Right ventricle myocardium inferior (tissue), 1 donor: ENCODE measurements around the gene NAV2. TPM values are rescaled to one million over a fixed set of nuclear protein-coding genes. Genes with fewer than 3 reads are reported as not detected.

ENCODE experiments used
- ATAC-seq: fragments of 200-7000 bp; cut with Tn5 transposase; one replicate; pipeline ENCODE4 v1.9.1; 2020; ENCODE audit warnings: mild to moderate bottlenecking, moderate library complexity
- DNase-seq: peaks from one replicate; pipeline ENCODE4 v3.0.0; 2021; ENCODE audit errors: missing footprints
- intact Hi-C: fragments of 100-400 bp; cut with DNase I; formaldehyde crosslinking; loops from one replicate; pipeline ENCODE4 v1.11.0; 2022
- total RNA-seq: library from RNA; stranded (reverse); fragmentation: NEBNext Ultra II Directional; extraction: Animal tissue kit (Norgen Biotek cat#: 25700); gene quantifications from one replicate; pipeline ENCODE4 v1.2.1, GENCODE V29; 2021
- donor health status: DM: no; HTN: yes; CAD: no; lungs with severe emphysema.

The NAV2 gene
- total RNA-seq, 1 donor from 2014 or later, result 14.0 TPM

DNA sequence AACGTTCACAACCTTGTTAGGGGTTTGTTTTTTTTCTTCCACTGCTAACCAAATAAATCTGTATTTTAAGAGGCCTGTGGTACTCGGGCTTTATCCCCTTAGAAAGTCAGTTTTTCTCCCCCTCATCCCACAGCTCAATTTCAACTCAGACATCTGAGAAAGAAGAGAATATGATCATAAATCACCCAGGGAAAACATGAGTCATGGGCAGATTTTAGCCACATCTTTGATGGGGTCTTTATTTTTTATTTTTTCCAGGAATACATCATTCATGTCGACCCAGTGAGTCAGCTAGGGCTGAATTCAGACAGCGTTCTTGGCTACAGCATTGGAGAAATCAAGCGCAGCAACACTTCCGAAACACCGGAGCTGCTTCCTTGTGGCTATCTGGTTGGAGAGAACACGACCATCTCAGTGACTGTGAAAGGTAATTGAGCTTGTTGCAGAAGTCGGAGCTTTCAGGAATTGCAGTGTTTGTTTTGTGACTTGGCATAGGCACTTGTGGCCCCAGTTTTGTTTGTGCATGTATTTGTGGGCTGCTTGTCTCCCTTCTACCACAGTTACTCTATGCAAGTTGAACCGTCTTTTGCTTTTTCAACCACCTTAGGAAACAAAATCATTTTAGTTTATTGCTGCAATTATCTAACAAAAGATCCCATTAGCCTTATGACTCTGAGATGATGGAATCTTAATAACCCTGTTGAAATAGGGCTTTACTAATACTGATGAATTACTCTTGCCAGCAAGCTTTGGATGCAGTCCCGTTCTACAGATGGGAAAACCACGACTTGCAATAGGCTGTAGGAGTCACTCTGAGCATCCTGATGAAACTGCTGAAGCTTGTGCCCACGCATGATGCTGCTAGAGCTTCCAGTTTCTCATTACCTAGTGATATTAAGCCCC, 384.9 kb downstream of the NAV2 start:
- intact Hi-C loops, result no loop called here
- ATAC-seq, result no peak
- DNase-seq, result no peak

DNA sequence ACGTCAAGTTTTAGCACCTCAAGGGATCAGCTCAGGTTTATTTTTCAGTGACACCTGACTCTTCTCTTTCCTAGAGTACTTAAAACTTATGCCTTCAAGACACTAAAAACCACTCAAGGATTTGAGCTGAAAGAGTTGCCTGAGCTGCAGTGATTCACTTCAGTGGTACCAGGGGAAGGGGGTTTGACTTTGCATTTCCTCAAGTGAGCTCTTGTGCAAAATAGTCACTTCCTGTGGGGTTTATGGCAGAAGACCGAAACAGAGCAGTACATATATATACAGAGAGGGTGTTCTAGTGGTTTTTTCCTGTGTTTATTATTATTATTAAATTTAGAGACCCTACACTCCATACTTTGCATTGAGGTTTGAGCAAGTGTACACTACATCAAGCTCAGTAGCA, 386.9 kb downstream of the NAV2 start:
- intact Hi-C loops, result no loop called here
- ATAC-seq (no peak), DNase-seq (no peak)

DNA sequence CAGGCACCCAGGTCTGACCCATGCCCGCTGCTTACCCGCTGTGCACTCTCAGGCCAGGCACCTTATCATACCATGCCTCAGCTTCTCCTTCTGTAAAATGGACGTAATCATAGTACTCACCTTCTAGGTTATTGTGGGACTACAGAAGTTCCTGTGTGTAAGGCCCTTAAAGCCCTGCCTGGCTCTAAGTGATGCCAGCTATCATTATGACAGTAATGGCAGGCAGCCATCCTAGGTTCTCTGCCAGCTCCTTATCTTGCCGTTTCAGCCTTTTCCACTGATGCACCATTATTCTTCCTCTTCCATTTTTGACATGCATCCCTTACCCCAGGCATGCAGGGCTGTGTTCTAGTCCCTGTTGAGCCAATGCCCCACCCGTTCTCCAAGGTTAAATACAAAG, 389.8 kb downstream of the NAV2 start:
- DNase-seq (no peak), ATAC-seq (peak; percentile 45)
- intact Hi-C loops, result no loop called here

DNA sequence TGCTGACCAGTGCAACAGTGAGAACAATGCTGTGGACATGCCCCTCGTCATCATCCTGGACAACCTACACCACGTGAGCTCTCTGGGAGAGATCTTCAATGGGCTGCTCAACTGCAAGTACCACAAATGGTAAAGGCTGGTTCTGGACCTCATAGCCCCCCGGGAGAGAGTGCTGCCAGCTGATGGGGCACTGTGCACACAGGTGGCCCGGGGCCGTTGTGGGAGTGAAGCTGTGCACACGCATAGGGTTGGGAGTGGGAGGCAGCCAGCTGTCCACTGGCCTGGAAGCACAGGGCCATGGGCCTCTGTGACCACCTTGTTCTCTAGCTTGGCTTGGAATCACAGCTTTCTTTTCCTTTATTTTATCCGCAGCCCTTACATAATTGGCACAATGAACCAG, 390.6 kb downstream of the NAV2 start:
- ATAC-seq (no peak), DNase-seq (no peak)
- intact Hi-C loops, result no loop called here

DNA sequence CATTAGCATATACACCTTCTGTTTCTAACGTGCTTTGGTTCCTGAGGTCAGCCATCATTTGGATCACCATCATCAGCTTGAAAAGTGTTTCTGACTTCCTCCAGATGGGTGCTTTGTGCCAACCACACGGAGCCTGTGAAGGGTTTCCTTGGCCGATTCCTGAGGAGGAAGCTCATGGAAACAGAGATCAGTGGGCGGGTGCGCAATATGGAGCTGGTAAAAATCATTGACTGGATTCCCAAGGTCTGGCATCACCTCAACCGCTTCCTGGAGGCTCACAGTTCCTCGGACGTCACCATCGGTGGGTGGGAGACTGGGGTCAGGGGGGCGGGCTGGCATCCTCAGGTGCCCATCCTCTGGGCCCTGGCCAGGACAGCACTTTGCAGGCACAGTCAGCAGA, 392.8 kb downstream of the NAV2 start:
- DNase-seq, result no peak
- intact Hi-C loops, result no loop called here
- no peak for ATAC-seq

DNA sequence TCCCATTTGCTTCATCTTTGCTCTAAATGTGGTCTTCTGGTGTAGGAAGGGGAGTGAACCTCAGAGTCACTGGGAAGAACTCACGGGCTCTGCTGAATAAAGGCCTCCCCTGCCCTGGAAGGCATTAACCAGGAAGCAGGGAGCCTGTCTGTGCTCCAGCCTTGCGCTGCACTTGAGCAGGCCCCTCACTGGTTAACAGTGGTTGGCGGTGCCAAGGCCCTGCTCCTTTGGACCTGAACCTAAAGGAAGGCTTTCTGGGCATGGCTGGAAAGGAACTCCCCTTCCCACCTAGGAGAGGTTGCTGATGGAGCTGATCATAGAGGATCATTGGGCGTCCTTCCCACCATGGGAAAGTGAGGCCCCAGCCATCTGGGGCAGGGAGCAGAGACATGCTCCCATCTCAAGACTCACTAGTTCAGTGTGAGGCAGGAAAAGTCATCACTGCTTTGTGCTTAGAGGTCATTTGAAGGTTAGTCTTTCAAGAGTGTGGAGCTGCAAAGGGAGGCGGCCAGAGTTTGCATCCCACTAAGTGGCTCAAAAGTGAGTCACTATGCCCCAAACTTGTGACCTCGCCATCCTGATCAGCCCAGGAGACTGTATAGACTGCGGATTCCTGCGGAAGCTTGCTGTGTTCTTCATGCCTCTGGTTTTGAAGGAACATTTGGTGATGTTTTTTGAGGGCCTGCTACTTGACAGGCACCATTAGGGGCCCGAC, 397.3 kb downstream of the NAV2 start:
- ATAC-seq (no peak), DNase-seq (no peak)
- intact Hi-C loops, result loop anchor here (10.0 kb wide), 1 partner anchor 535 kb away; no protein-coding TSS in a partner anchor

DNA sequence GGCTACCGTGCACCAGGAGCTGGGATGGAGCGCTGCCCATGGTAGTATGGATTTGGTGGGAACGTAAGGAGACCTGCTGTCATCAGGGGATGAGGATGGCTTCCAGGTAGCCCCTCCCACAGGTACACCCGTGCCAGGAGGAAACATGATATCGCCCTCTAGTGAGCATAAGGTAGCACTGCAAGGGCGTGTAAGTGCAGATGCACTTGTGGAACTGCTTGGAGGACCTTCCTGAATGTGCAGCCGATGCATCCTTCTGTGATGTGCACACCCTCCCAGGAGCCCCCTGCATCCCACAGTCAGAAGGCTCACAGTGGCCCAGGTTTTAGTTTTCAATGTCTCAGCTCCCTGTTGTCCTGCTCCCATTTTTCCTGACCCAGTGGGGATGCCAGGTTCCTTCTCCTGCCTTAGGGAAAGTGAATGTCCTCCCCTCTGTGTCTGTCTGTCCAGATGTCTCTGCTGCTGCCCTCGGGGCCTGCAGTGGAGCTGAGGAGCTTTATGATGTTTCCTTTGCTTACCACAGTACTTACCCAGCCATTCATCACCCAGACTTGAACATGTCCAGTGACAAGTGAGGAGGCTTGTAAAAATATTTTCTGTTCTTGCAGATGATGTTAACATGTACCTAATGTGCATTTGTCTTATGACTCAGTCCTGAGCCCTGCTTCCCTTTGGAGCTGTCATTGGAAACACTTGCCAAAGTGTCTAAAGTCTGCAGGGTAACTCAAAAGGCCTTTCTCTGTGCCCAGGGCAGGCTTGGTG, 398.5 kb downstream of the NAV2 start:
- ATAC-seq (peak; percentile 42), DNase-seq (no peak)
- intact Hi-C loops, result loop anchor here (10.0 kb wide), 1 partner anchor 536 kb away; no protein-coding TSS in a partner anchor

DNA sequence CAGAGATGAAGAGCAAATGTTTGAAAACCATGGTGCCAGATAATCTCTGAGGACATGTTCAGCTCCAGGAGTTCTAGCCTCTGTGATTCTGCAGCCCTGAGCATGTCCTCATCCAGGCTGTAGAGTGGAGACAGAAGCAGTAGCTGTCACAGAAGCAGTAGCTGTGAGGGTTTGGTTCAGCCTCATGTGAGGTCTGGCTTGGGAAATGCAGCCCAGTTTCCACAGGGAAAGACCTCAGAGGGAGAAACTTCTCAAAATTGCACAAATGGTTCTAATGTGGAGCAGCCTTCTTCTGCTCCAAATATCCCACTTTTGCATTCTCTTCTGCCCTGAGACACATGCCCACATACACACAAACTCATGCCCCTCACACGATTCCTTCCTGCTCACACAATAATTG, 399.2 kb downstream of the NAV2 start:
- no peak for DNase-seq
- no peak for ATAC-seq
- intact Hi-C loops, result loop anchor here (2.0 to 10.0 kb wide), 3 partner anchors 63 to 537 kb away; no protein-coding TSS in a partner anchor

DNA sequence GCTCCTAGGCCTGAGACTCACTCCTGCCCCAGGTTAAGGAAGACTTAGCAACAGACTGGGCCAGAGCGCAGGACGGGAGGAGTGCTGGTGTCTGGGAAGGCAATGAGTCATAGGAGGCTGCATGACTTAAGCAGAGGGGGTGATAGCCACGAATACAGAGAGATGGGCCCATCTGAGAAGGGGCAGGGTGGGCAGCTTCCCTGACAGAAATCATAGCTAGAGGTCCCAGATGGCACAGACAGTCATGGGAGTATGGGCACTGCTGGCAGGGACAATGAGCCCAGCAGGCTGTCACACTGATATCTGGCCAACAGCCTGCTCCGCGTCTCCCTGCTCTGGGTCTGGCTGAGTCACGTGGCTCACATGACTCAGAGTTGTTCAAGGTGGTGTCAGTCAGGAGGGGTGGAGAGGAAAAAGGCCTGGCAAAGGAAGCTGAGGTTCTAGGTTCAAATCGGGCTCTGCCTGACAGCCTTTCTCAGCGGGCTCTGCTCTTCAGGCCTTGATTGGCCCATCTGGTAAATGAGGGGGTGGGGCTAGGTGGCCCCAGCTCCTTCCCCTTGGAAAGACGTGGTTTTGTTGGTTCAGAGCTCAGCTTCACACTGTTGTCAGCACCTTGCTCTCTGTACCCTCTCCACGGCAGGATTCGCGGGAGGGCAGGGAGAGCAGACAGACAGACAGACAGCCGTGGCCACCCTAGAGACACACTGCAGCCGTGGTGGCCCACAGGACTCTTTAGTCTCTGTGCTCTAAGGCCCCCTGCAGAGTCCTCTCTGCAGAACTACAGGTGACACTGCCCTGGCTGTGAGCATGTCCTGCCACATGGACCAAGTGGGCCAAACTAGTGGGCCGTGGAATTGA, 399.9 kb downstream of the NAV2 start:
- ATAC-seq (peak; percentile 94), DNase-seq (peak; percentile 83)
- intact Hi-C loops, result loop anchor here (2.0 to 10.0 kb wide), 3 partner anchors 64 to 538 kb away; no protein-coding TSS in a partner anchor

DNA sequence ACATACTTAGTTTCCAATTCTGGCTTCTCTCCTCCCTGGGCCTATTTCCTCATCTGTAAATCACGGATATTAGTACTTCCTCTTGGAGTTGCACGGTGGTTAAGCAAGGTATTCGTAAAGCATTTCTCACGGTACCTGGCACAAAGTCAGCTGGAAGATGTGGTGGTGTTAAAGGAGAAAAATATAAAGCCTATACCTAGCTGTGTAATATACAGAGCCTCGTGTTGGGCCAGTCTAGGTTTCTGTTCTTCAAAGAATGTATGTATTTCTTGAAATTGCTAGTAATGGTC, 400.5 kb downstream of the NAV2 start:
- ATAC-seq (no peak), DNase-seq (no peak)
- intact Hi-C loops, result loop anchor here (2.0 to 10.0 kb wide), 3 partner anchors 64 to 538 kb away; no protein-coding TSS in a partner anchor

DNA sequence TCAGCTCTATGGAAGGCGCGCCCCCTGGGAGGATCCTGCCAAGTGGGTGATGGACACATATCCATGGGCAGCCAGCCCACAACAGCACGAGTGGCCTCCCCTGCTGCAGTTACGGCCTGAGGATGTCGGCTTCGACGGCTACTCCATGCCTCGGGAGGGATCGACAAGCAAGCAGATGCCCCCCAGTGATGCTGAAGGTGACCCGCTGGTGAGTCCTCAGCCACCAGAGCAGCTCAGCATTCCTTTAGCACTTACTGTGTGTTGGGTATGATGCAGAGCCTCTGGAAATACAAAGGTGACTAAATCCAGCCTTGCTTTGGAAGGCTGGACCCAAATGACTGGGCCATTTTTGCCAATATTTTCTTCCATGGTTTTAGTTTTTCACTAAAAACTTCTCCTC, 402.0 kb downstream of the NAV2 start:
- DNase-seq (no peak), ATAC-seq (no peak)
- intact Hi-C loops, result loop anchor here (10.0 kb wide), 1 partner anchor 540 kb away; no protein-coding TSS in a partner anchor

DNA sequence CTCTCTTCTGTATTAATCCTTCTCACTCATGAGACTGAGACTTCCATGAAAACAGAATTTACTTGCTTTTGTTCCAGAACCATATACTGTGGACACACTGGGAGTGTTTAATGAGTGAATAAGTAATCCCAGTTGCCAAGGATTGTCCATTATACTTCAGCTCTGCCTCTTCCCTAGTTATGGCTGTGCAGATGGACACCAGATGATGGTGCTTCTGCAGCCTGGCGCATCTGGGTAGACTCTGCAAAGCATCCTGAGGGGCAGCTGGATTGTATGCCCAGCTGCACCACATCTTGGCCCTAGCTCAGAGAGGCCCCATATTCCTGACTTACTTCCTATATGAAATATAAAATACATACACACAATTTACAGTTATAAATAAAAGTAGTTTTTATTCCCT, 404.2 kb downstream of the NAV2 start:
- intact Hi-C loops, result loop anchor here (10.0 kb wide), 1 partner anchor 542 kb away; no protein-coding TSS in a partner anchor
- DNase-seq, result no peak
- ATAC-seq, result no peak

DNA sequence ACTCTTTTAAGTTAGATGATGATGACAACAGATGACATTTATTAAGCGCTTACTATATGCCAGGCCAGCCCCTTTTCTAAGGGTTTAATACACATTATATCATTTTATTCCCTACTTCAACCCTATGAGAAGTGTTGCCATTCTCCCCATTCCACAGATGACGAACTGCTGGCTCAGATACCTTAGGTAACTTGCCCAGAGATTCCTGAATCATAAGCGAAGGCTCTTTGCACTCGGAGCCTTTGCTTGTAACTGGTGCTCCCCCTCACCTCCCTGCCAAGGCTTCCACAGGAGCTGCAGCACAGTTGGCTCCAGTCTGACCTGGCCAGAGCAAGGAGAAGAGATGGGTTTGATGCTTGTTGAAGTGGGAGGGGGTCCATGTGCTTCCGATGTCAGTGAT, 404.7 kb downstream of the NAV2 start:
- DNase-seq (no peak), ATAC-seq (no peak)
- intact Hi-C loops, result loop anchor here (10.0 kb wide), 1 partner anchor 542 kb away; no protein-coding TSS in a partner anchor

DNA sequence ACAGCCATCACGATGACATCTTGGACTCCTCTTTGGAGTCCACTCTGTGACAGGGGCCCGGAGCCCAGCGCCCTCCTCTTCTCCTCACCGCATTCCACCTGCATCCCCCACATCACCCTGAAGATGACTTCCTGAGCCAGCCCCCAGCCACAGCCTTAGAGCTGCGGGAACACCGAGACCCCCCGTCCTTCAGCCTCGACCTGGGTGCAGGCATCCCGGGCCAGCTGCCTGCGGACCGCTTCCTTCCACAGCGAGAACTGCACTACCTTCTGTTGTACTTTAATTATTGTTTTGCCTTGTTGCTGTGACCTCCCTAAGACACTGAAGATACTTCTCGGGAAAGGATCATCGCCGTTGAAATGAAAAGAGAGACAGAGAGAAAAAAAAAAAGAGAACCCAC, 405.6 kb downstream of the NAV2 start:
- intact Hi-C loops, result loop anchor here (10.0 kb wide), 1 partner anchor 543 kb away; no protein-coding TSS in a partner anchor
- ATAC-seq (no peak), DNase-seq (no peak)

DNA sequence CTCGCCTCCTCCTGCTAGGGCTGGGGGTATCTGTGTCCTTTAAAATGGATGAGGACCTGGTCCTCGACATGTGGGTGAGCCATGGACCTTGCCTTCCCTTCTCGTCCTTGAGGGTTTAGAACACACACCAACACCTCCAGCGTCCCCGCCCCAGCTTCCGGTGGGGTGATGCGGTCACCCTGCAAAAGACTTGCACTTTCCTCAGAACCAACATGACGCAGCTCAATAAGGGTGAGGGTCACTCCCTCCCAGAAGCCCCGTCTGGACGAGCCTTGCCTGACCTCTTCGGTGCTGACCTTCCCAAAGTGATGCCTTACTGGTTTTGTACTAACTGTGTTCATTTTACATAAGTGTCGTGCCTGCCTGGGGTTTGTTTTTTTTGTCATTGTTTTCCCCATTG, 406.7 kb downstream of the NAV2 start:
- no peak for ATAC-seq
- intact Hi-C loops, result loop anchor here (10.0 kb wide), 1 partner anchor 545 kb away; no protein-coding TSS in a partner anchor

DNA sequence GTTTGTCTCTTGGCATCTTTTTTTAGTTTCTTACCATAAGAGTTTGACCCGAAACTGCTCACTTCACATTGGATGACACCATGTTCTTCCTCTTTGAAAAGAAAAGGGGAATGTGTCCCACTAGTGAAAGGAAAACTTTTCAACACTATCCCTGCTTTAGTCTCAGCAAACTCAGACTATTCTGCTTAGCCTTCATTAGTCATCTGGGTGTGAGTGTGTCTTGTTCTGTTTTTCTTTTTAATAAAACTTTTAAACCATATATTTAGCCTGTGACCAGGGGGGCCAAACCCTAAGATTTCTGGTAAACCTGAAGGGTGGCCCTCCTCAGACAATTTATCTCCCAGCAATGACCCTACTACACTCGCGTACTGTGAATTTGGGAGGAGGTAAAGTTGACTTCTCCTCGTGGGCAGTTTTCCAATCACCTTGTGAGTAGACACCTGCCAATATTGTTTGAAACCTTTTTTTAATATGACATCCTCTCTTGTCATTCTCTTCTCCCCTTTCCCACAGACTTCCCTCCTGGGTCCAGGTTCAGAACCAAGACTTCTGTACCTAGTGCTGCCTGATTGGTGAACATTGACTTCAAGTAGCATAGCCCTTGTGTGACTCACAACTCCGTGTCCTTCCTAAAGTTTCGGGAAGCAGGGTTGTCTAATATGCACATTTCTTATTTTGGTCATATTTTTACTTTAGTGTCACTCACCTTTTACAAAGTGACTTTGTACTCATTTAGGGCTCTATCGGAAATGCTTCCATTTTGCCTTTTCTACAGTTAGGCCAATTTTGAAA, 407.7 kb downstream of the NAV2 start:
- DNase-seq, result no peak
- intact Hi-C loops, result no loop called here
- no peak for ATAC-seq

More for the DNA sequence above, 406.7 kb downstream of the NAV2 start:
- DNase-seq, result no peak

DNA sequence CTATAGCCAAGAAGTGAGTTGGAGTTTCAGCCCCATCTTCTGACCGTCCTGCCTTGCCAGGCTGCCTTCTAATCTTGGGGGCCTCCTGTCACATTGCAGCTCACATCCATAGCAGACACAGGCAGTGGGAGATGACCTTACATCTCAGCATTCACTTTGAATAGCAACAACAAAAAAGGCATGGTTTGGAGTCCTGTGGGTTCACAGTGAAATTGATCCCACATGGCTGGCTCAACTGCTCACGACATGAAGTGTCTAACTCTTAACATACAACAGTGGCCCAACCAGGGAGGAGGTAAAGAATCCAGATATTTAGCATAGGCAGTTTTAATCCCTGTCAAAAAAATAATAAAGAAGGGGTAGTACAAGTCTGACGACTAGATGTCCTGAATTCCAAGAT, 409.5 kb downstream of the NAV2 start:
- DNase-seq (no peak), ATAC-seq (no peak)
- intact Hi-C loops, result no loop called here
